D721Med (cell line): ENCODE measurements around the gene GP2.

Experiments
- DNase-seq: peaks from one replicate; pipeline ENCODE4 v3.0.0; 2011; ENCODE audit warnings: low spot score; ENCODE audit not compliant: insufficient read length
- FAIRE-seq: peaks from 2 replicates; lab custom pipeline; 2011; peaks lifted over from hg19 to GRCh38; lab: Jason Lieb, UNC
- TF ChIP-seq, protein P1 (sequence below): IDR thresholded peaks from 2 replicates; pipeline ENCODE4 v1.5.1; 2012; ENCODE audit warnings: mild to moderate bottlenecking, control low read depth; ENCODE audit not compliant: insufficient read depth; ENCODE audit errors: missing control alignments

Gene GP2

DNA sequence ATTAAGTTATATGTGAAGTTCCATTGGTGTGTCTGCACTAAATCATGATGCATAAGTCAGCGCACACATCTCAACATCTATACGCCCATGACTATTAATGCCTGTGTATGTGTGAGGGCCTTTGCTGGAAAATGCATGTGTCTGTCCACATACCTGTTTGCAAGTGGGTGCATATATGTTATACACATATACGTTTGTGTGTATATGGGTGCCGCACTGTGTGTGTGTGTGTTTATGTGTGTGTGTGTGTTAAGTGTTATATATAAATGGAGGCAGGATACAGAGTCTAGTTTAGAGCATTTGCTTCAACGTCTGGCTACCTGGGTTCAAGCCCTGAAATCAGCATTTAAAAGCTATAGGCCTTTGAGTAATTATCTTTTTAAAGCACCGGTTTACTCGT is 19.5 kb downstream of the GP2 start:
- FAIRE-seq (no peak), DNase-seq (no peak)
- TF ChIP-seq, protein P1, sequence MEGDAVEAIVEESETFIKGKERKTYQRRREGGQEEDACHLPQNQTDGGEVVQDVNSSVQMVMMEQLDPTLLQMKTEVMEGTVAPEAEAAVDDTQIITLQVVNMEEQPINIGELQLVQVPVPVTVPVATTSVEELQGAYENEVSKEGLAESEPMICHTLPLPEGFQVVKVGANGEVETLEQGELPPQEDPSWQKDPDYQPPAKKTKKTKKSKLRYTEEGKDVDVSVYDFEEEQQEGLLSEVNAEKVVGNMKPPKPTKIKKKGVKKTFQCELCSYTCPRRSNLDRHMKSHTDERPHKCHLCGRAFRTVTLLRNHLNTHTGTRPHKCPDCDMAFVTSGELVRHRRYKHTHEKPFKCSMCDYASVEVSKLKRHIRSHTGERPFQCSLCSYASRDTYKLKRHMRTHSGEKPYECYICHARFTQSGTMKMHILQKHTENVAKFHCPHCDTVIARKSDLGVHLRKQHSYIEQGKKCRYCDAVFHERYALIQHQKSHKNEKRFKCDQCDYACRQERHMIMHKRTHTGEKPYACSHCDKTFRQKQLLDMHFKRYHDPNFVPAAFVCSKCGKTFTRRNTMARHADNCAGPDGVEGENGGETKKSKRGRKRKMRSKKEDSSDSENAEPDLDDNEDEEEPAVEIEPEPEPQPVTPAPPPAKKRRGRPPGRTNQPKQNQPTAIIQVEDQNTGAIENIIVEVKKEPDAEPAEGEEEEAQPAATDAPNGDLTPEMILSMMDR, result no peak

DNA sequence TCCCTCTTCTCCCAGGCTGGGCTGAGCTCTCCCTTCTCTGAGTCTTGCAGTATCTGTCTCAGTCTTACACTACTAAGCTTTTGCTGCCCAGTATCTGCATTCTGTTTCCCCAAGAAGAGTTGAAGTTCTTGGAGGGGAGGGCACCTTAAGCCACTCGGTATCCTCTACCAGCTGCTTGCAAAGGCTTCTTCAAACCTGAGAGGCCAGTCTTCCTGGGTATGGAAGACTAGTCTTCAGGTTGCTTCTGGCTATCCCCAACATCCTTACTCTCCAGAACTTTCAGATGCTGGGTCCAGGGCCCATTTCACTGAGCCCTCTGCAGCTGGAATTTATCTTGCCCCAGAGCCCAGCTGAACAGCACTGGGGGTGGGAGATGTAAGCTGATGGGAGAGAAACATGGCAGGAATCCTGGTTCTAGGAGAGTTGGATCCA is 20.1 kb downstream of the GP2 start:
- FAIRE-seq (no peak), DNase-seq (no peak)
- TF ChIP-seq, protein P1, result no peak

DNA sequence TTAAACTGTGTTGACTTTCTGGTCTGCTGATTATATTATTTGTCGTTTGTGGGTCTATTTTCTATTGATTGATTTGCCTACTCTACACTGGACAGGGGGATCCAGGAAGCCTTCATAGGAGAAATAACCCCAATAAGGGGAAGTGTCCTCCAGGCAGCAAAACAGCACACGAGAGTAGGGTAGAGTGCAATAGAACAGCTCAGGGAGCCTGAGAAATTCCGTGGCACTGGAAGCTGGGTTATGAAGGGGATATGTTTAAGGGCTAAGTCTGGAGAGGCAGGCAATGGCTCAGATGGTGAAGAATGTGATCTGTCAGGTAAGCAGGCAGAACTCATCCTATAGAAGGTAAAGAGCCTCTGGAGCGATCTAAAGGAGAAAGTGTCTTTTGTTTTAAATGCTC is 20.9 kb downstream of the GP2 start:
- DNase-seq (no peak), FAIRE-seq (no peak)
- TF ChIP-seq, protein P1, result no peak

DNA sequence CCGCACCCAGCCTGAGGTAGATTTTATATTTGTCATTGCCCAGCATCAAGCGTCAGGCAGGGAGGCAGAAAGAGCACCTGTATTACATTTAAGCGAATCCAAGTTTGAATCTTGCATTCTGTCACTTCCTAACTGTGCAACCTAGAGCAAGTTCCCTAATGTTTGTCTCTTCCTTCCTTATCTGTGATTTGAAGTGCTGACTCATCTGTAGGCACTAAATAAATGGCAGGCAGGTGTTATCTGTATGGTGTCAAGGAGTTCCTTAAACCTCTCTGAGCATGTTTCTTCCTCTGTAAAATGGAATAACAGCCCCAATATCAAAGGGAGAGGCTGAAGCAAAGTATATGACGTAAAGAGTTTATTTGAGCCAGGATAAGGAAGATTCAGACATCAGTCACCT is 24.3 kb downstream of the GP2 start:
- FAIRE-seq, result no peak
- DNase-seq, result no peak
- TF ChIP-seq, protein P1, result no peak

DNA sequence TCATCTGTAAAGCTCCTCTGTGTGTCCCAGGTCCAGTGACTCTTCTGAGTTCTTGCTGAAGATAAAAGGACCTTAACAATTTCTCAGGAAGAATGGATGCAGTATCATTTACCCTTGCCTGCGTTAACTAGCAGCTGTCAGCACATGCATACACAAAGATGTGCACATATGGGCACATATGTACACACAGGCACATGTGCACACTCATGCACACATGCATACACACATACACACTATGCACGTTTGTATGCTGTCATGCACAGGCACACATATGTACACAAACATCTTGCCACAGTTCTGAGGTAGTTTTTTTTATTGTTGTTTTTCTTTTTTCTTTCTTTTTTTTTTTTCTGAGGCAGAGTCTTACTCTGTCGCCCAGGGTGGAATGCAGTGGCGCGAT is 24.9 kb downstream of the GP2 start:
- TF ChIP-seq, protein P1, result no peak
- FAIRE-seq, result no peak

DNA sequence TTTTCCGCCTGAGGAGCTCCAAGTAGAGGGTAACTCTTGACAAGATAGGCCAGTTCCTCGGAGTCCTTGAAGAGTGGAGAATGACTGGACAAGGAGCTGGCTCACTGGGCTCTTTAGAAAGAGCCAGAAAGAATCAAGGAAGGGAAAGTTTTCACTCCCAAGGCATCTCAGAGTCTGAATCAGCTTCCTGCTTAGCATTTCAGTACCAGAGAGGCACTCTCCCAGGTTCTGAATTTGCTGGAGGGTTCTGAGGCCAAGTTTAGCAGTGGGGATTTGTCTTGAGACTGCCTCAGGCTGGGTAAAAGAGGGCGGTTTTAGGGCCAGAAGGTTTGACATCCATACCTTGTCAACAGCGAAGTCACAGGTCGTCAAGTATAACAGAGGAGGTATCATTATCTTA is 25.5 kb downstream of the GP2 start:
- DNase-seq (no peak), FAIRE-seq (no peak)
- TF ChIP-seq, protein P1, result no peak

More for the DNA sequence above, 24.9 kb downstream of the GP2 start:
- DNase-seq, result no peak

DNA sequence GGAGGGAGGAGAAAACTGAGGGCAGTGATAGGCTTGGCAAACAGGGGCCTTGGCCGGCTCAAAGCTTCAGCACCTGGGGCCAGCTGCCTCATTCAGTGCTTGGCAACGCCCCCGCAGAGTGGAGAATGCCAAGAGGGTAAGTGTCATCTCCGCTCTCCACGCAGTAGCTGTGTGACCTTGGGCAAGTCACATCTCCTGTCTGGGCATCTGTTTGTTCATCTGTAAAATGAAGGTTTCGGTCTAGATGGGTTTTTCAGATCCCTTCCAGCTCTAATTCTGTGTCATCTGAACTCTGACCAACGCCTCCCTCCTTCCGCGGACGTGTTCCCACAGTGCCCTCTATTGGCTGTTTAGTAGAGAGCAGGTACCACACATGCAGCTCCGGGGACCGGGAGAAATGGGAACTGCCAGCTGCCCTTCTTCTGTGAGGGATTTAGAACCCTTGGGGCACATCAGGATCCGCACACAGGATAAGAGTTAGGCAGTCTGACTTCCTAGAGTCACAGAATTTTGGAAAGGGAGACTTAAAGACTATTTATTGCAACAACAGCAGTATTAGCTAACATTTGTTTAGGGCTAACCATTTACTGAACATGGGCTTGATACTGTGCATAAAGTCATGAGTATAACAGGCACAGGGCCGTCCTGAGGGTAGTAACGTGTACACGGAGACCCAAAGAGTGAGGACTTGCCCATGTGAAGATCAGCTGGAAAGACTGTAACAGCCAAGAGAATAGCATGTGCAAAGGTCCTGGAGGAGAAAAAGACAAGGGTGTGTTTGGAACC is 26.8 kb downstream of the GP2 start:
- no peak for FAIRE-seq
- TF ChIP-seq, protein P1, result peak; percentile 95
- DNase-seq, result no peak
